ENCODE measurements around the gene TRIM67. TPM values are rescaled to one million over a fixed set of nuclear protein-coding genes. Genes with fewer than 3 reads are reported as not detected.
"Not testable (repeated sequence)": the region's sequence is repeated elsewhere in the genome, so short reads cannot be mapped to it uniquely, and the experiment has no call there.

Gene TRIM67
- total and polyA plus RNA-seq, 3 donors from 2014 or later: 0.19 to 0.26 (median 0.24) TPM

DNA sequence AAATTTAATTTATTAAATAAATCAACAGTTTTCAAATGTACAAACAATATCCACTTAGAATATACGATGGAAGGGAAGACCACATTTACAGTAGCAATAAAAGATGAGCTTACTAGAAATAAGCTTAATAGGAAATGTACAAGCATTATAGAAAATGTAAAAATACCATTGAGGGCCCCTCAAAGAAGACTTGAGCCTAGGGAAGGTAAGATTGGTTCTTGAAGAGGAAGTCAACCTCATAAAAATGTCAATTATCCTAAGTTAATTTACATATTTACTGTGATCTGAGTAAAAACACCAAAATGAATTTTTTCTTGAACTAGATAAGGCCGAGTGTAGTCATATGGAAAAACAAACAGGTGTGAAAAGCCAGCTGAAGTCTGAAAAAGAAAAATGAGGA, 39.7 kb upstream of the TRIM67 start:
- H3K9me3 ChIP-seq: no peaks in the 10 kb centered on the region
- no peaks in the 10 kb centered on the region for H3K36me3 ChIP-seq (ENCODE audit: low read depth, missing control alignments)
- no peak for TF ChIP-seq POLR2A (IDR thresholded peaks at IDR 0.05)
- TF ChIP-seq, protein P1, sequence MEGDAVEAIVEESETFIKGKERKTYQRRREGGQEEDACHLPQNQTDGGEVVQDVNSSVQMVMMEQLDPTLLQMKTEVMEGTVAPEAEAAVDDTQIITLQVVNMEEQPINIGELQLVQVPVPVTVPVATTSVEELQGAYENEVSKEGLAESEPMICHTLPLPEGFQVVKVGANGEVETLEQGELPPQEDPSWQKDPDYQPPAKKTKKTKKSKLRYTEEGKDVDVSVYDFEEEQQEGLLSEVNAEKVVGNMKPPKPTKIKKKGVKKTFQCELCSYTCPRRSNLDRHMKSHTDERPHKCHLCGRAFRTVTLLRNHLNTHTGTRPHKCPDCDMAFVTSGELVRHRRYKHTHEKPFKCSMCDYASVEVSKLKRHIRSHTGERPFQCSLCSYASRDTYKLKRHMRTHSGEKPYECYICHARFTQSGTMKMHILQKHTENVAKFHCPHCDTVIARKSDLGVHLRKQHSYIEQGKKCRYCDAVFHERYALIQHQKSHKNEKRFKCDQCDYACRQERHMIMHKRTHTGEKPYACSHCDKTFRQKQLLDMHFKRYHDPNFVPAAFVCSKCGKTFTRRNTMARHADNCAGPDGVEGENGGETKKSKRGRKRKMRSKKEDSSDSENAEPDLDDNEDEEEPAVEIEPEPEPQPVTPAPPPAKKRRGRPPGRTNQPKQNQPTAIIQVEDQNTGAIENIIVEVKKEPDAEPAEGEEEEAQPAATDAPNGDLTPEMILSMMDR (IDR thresholded peaks at IDR 0.05): no peak
- no peaks in the 10 kb centered on the region for H3K4me1 ChIP-seq
- WGBS, 2 donors: 85 to 91% methylated on average over 2 of the region's 2 CpGs
- H3K27me3 ChIP-seq: no peaks in the 10 kb centered on the region
- H3K4me3 ChIP-seq: no peak overlapping the region
- intact Hi-C loops (cut with DNase I; ENCODE audit: low total_unique reads): no loop called here
- DNase-seq: no peak
- H3K27ac ChIP-seq: no peak overlapping the region

DNA sequence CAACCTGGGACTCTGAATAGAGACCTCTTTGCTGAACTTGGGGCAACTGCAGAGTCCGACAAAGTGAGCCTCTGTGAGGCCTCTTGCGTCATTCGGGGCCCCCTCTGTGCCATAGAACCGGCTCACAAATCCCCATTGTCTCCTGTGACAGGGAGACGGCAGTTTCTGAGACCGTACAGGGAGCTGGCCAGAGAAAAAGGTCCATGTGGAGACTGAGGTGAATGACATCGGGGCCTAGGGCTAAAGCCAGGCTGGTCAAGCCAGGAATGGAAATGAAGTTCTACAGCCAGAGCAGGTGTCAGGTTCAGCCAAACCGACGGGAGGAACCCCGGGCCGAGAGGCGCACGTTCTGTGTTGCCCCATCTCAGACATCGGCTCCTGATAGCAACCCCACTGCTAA, 37.1 kb upstream of the TRIM67 start:
- DNase-seq: no peak
- 92 to 93% methylated on average over 14 of the region's 14 CpGs for WGBS, 2 donors
- H3K4me3 ChIP-seq: no peak overlapping the region
- no peaks in the 10 kb centered on the region for H3K27me3 ChIP-seq
- no peak for TF ChIP-seq POLR2A (IDR thresholded peaks at IDR 0.05)
- TF ChIP-seq, protein P1 (IDR thresholded peaks at IDR 0.05): no peak
- H3K9me3 ChIP-seq: no peaks in the 10 kb centered on the region
- H3K27ac ChIP-seq: no peak overlapping the region
- H3K36me3 ChIP-seq (ENCODE audit: low read depth, missing control alignments): no peaks in the 10 kb centered on the region
- no peaks in the 10 kb centered on the region for H3K4me1 ChIP-seq
- intact Hi-C loops (cut with DNase I; ENCODE audit: low total_unique reads): no loop called here

DNA sequence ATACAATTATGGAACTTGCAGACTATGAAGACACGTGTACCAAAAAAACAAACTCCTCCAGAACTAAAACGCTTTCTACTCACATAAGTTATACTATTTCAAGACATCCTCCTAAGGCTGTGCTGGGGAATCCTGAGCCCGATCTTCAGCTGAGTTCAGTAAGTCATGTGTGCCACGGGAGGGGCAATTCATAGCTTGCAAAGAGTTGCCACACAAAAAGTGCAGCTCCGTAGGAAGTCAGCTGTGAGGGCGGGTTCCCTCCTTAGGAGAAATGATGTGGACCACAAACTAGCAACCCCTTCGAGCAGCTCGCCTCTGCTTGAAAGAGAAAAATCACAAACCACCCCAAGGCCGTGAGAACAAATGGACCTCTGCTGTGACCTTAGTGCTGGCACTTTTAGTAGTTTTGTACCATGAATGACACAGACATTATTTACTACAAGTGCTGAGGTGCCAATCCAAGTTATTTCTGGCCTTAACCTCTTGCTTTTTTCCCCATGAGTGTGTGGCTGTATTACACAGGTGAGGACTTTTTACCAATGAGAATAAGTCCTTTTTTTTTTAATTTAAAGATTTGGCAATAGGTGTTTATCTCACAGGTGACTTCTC, 35.8 kb upstream of the TRIM67 start:
- Histone ChIP-seq H3K4me3 (no peak overlapping the region), H3K27ac (no peak overlapping the region), H3K4me1 (no peaks in the 10 kb centered on the region), H3K36me3 (ENCODE audit: low read depth, missing control alignments) (no peaks in the 10 kb centered on the region), H3K27me3 (no peaks in the 10 kb centered on the region), H3K9me3 (no peaks in the 10 kb centered on the region)
- WGBS, 2 donors: 60 to 63% methylated on average over 8 to 9 of the region's 9 CpGs
- no peak for TF ChIP-seq POLR2A (IDR thresholded peaks at IDR 0.05)
- TF ChIP-seq, protein P1 (IDR thresholded peaks at IDR 0.05): no peak
- no peak for DNase-seq
- intact Hi-C loops (cut with DNase I; ENCODE audit: low total_unique reads): no loop called here

DNA sequence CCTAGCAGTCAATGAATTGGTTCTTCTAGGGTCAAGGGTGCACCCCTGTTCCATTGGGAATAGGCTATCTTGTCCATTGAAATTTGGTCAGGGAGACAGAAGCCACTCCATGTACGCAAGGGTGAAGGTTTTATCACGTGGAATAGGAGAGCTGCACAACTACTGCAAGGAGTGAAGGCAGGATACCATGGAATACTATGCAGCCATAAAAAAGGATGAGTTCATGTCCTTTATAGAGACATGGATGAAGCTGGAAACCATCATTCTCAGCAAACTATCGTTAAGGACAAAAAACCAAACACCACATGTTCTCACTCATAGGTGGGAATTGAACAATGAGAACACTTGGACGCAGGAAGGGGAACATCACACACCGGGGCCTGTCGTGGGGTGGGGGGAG, 34.8 kb upstream of the TRIM67 start:
- DNase-seq; H3K4me3 ChIP-seq; H3K4me1 ChIP-seq; intact Hi-C loops (cut with DNase I; ENCODE audit: low total_unique reads); H3K36me3 ChIP-seq (ENCODE audit: low read depth, missing control alignments); H3K9me3 ChIP-seq; H3K27ac ChIP-seq; H3K27me3 ChIP-seq: not testable (repeated sequence)
- WGBS, 2 donors: 60 to 73% methylated on average over 6 of the region's 6 CpGs

DNA sequence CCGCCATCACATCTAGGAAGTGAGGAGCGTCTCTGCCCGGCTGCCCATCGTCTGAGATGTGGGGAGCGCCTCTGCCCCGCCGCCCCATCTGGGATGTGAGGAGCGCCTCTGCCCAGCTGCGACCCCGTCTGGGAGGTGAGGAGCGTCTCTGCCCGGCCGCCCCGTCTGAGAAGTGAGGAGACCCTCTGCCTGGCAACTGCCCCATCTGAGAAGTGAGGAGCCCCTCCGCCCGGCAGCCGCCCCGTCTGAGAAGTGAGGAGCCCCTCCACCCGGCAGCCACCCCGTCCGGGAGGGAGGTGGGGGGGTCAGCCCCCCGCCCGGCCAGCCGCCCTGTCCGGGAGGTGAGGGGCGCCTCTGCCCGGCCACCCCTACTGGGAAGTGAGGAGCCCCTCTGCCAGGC, 33.4 kb upstream of the TRIM67 start:
- 66 to 76% methylated on average over 18 to 25 of the region's 27 CpGs for WGBS, 2 donors
- intact Hi-C loops (cut with DNase I; ENCODE audit: low total_unique reads); DNase-seq: not testable (repeated sequence)

DNA sequence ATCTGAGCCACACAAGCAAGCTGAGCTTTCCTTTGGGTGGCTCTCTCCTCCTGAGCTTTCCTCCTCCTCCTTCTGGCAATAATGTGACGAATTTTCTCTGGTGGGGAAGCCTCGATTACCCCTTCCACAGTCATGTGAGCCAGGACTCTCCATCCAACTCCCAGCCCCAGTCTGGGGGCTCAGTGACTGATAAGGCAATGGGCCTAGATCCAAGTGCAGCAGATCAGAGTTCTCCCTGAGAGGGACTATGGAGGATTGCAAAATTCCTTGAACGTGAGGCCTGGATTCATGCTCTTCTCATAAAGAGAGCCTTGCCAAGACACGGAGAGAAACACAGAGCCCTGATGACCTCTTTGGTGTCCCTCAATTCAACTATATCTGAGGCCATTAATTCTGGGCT, 31.3 kb upstream of the TRIM67 start:
- intact Hi-C loops (cut with DNase I; ENCODE audit: low total_unique reads): no loop called here
- TF ChIP-seq POLR2A (IDR thresholded peaks at IDR 0.05): no peak
- TF ChIP-seq, protein P1 (IDR thresholded peaks at IDR 0.05): no peak
- Histone ChIP-seq H3K27me3 (no peaks in the 10 kb centered on the region), H3K9me3 (no peaks in the 10 kb centered on the region), H3K36me3 (ENCODE audit: low read depth, missing control alignments) (no peaks in the 10 kb centered on the region), H3K4me3 (no peak overlapping the region), H3K4me1 (no peaks in the 10 kb centered on the region), H3K27ac (no peak overlapping the region)
- DNase-seq: no peak
- 38 to 55% methylated on average over 4 of the region's 4 CpGs for WGBS, 2 donors

More for the DNA sequence above, 33.4 kb upstream of the TRIM67 start:
- not testable (repeated sequence) for H3K4me3 ChIP-seq; H3K9me3 ChIP-seq; H3K27ac ChIP-seq; H3K36me3 ChIP-seq (ENCODE audit: low read depth, missing control alignments); H3K27me3 ChIP-seq; H3K4me1 ChIP-seq

DNA sequence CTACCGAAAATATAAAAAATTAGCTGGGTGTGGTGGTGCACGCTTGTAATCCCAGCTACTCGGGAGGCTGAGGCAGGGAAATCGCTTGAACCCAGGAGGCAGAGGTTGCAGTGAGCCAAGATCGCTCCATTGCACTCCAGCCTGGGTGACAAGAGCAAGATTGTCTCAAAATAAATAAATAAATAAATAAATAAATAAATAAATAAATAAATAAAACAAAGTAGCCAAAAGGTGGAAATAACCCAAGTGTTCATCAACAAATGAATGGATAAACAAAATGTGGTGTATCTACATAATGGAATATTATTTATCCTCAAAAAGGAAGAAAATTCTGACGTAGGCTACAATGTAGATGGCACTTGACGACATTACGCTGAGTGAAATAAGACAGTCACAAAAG, 29.3 kb upstream of the TRIM67 start:
- H3K27me3 ChIP-seq; H3K4me1 ChIP-seq; H3K36me3 ChIP-seq (ENCODE audit: low read depth, missing control alignments); intact Hi-C loops (cut with DNase I; ENCODE audit: low total_unique reads); DNase-seq; H3K4me3 ChIP-seq; H3K27ac ChIP-seq; H3K9me3 ChIP-seq: not testable (repeated sequence)
- WGBS, 2 donors: 96% methylated on average over 8 of the region's 8 CpGs
